Uterus (tissue), 4 donors: ENCODE data around the gene PLXNA3. TPM values are rescaled to one million over a fixed set of nuclear protein-coding genes. Genes with fewer than 3 reads are reported as not detected.

Experiments
- DNase-seq, 2 donors: peaks; one replicate each; pipeline ENCODE4 v3.0.0-alpha.2; 2019 to 2020
- H3K27ac ChIP-seq, 2 donors: fragments of 200-600 bp; sonication (generic); 1 replicate in 1 of 2; 2 replicates in 1 of 2; pipeline ENCODE4 v1.5.1; 2016 to 2018
- H3K27me3 ChIP-seq, 2 donors: fragments of 200-600 bp; sonication (generic); one replicate each; pipeline ENCODE4 v1.5.1; 2018 to 2019; ENCODE audit warnings: control low read depth in 1 of 2
- H3K36me3 ChIP-seq, 2 donors: fragments of 200-600 bp; sonication (generic); one replicate each; pipeline ENCODE4 v1.5.1; 2019; ENCODE audit warnings: control low read depth in 1 of 2
- H3K4me1 ChIP-seq, 2 donors: fragments of 200-600 bp; sonication (generic); one replicate each; pipeline ENCODE4 v1.5.1; 2018 to 2019; ENCODE audit warnings: control low read depth in 1 of 2
- H3K4me3 ChIP-seq, 2 donors: fragments of 200-600 bp; sonication (generic); 1 replicate in 1 of 2; 2 replicates in 1 of 2; pipeline ENCODE4 v1.5.1; 2018 to 2019; ENCODE audit warnings: mild to moderate bottlenecking in 1 of 2
- H3K9me3 ChIP-seq, 2 donors: fragments of 200-600 bp; sonication (generic); one replicate each; pipeline ENCODE4 v1.5.1; 2019; ENCODE audit warnings: control low read depth in 1 of 2
- CTCF ChIP-seq, 4 experiments: fragments of 200-600 bp in 2 of 4; fragments of 450-650 bp in 2 of 4; sonication (generic) in 2 of 4; IDR thresholded peaks; one replicate each; pipeline ENCODE4 v1.5.1; 2016 to 2019; ENCODE audit warnings: antibody characterized with exemption in 4 of 4, mild to moderate bottlenecking in 2 of 4, moderate library complexity in 1 of 4
- POLR2A ChIP-seq, 2 donors: fragments of 450-650 bp; IDR thresholded peaks; one replicate each; pipeline ENCODE4 v1.6.1; 2016; ENCODE audit warnings: antibody characterized with exemption in 2 of 2, mild to moderate bottlenecking in 1 of 2, moderate library complexity in 1 of 2
- intact Hi-C: fragments of 100-400 bp; cut with DNase I; formaldehyde crosslinking; loops from one replicate; pipeline ENCODE4 v1.15.1; 2023; ENCODE audit warnings: low total_unique reads
- total RNA-seq, 4 donors: library from RNA; depleted of rRNA in 3 of 4; stranded (reverse); fragments of >200 nt in 3 of 4; gene quantifications; one replicate each; pipeline versions ENCODE4 v1.1.0 to v1.2.4, GENCODE V29; 2014 to 2023
- donor health status: DM: yes; HTN: yes; CAD: no.

PLXNA3 gene
- total RNA-seq, 4 donors from 2014 or later = 2.1 to 102 (median 8.6) TPM

GRCh38 chrX:154481911-154482601 is 24.0 kb downstream of the PLXNA3 start:
- Histone ChIP-seq H3K27ac (no peak overlapping the region), H3K27me3 (no peaks in the 10 kb centered on the region), H3K9me3 (no peaks in the 10 kb centered on the region), H3K4me3 (no peak overlapping the region), H3K36me3 (no peaks in the 10 kb centered on the region), H3K4me1 (peaks cover 0 to 3% of the 10 kb centered on the region in 2 donors)
- TF ChIP-seq POLR2A (IDR thresholded peaks at IDR 0.05) (no peak), CTCF (IDR thresholded peaks at IDR 0.05) (no peak)
- intact Hi-C loops = no loop called here
- DNase-seq = no peak

- Histone ChIP-seq H3K4me3 (no peak overlapping the region), H3K9me3 (no peaks in the 10 kb centered on the region), H3K36me3 (no peaks in the 10 kb centered on the region), H3K27me3 (no peaks in the 10 kb centered on the region), H3K4me1 (peaks cover 0 to 3% of the 10 kb centered on the region in 2 donors), H3K27ac (no peak overlapping the region)
- no peak for DNase-seq
- TF ChIP-seq CTCF (IDR thresholded peaks at IDR 0.05) = no peak
- no peak for TF ChIP-seq POLR2A (IDR thresholded peaks at IDR 0.05)
- intact Hi-C loops = no loop called here
These were observed 24.7 kb downstream of the PLXNA3 start for GRCh38 chrX:154482786-154483185.

GRCh38 chrX:154483325-154483724 is 25.2 kb downstream of the PLXNA3 start:
- no peak for TF ChIP-seq CTCF (IDR thresholded peaks at IDR 0.05)
- TF ChIP-seq POLR2A (IDR thresholded peaks at IDR 0.05) = no peak
- intact Hi-C loops = no loop called here
- Histone ChIP-seq H3K4me3 (no peak overlapping the region), H3K4me1 (no peaks in the 10 kb centered on the region), H3K27ac (no peak overlapping the region), H3K36me3 (no peaks in the 10 kb centered on the region), H3K9me3 (no peaks in the 10 kb centered on the region), H3K27me3 (no peaks in the 10 kb centered on the region)
- no peak for DNase-seq

- DNase-seq = no peak
- Histone ChIP-seq H3K4me1 (no peaks in the 10 kb centered on the region), H3K4me3 (no peak overlapping the region), H3K36me3 (no peaks in the 10 kb centered on the region), H3K9me3 (no peaks in the 10 kb centered on the region), H3K27ac (no peak overlapping the region), H3K27me3 (no peaks in the 10 kb centered on the region)
- intact Hi-C loops = no loop called here
- TF ChIP-seq CTCF (IDR thresholded peaks at IDR 0.05) (no peak), POLR2A (IDR thresholded peaks at IDR 0.05) (no peak)
These were observed 26.4 kb downstream of the PLXNA3 start for GRCh38 chrX:154484255-154485149.
